ENCODE measurements around the gene STAC2.

STAC2 gene

GRCh38 chr17:39195568-39196160 lies 30.1 kb downstream of the STAC2 start:
- TF ChIP-seq GATA1 (IDR thresholded peaks at IDR 0.05; ENCODE audit: low read depth, low read length) (no peak), POLR2A (IDR thresholded peaks at IDR 0.05; ENCODE audit: low read length) (no peak)
- no peak for DNase-seq

DNA sequence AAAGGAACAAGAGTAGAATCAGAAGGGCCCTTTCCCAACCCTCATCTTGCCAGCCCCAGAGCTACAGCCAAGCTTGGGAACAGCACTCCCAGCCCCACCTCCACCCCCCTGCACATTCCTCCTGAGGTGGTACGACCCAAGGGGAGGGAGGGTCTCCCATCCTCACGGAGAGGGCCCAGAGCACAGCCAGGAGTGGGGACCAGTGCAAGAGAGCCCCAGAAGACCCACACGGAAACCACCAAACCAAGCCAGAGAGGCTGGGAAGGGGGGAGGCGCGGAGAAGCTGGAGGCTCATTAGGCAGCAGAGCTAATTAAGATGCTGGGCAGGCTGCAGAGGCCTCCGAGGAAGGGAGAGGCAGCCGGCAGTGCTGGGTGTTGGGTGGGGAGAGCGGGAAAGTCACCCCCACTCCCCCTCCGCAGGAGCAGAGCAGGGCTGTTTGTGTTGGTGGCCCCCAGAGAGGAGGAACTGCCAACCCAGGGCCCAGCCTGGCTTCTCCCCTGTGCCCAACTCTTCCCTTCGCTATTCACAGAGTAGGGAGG lies 30.7 kb downstream of the STAC2 start:
- TF ChIP-seq GATA1 (IDR thresholded peaks at IDR 0.05; ENCODE audit: low read depth, low read length) (no peak), POLR2A (IDR thresholded peaks at IDR 0.05; ENCODE audit: low read length) (no peak)

GRCh38 chr17:39194089-39194984 lies 31.4 kb downstream of the STAC2 start:
- TF ChIP-seq POLR2A (IDR thresholded peaks at IDR 0.05; ENCODE audit: low read length) (no peak), GATA1 (IDR thresholded peaks at IDR 0.05; ENCODE audit: low read depth, low read length) (no peak)

More for the DNA sequence above, 30.7 kb downstream of the STAC2 start:
- no peak for DNase-seq

DNA sequence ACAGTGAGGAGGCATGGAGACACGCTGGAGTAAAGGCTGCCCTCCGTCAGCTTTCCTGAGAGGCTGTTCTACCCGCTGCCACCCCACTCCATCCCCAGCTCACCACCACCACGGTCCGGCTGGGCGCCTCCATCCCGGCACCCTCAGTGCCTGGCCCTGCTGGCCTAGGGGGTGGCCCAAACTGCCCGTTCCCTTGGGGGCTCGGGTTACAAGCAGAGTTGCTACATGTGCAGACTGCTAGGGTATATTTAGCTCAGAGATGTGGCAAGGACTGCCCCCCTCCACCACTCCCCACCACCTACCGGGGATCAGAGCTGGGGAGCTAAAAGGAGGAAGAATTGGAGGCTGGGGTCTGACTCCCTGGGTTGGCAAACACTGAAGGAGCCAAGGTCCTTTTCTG lies 32.4 kb downstream of the STAC2 start:
- no peak for DNase-seq
- TF ChIP-seq GATA1 (IDR thresholded peaks at IDR 0.05; ENCODE audit: low read depth, low read length), result no peak
- no peak for TF ChIP-seq POLR2A (IDR thresholded peaks at IDR 0.05; ENCODE audit: low read length)

More at GRCh38 chr17:39194089-39194984, 31.4 kb downstream of the STAC2 start:
- peak in 1 of 2 experiments; percentile 15 for DNase-seq

DNA sequence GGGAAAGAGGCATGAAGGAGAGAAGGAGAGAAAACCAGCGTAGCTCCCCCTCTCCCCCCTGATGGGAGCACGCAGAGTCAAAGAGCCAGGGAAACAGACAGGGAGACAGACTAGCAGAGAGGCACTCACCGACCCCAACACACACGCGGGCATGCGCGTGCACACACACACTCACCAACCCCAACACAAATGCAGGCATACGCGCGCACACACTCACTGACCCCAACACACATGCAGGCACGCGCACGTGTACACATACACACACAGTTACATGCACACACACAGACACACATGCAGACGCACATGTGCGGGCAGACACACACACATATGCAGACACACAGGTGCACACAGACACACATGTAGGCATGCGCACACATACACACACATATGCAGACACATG lies 32.8 kb downstream of the STAC2 start:
- no peak for DNase-seq
- no peak for TF ChIP-seq GATA1 (IDR thresholded peaks at IDR 0.05; ENCODE audit: low read depth, low read length)
- TF ChIP-seq POLR2A (IDR thresholded peaks at IDR 0.05; ENCODE audit: low read length), result no peak

DNA sequence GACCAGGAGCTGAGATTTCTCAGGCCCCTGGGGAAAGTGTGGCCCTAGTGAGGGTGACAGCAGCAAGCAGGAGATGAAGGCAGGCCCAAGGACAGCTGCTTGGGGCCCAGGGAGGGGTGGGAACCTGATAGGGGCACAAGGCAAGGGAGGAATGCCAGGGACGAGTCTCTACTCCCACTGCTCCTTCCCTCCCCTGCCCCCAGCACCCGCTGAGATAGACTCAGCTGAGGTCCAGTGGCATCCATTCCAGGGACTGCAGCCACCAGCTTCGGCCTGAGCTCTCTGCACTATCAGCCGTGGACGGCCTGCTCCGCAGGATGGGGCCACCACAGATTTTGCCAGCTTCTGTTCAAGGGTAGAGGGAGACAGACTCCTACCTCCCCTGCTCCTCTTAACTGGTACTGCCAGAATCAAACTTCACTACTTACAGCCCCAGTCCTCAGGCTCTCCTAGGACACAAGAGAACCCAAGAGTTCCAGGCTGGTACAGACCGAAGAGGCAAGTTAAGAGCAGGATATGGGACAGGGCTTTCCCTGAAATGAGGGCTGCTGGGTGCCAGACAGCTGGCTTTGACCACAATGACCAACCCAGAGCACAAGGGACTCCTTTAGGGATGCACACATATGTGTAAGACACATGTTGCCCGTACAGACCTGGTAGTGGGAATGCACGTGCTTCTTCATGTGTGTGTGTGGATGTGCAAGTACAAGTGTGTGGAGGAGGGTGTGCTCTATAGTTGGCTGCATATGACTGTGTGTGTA lies 33.8 kb downstream of the STAC2 start:
- no peak for TF ChIP-seq GATA1 (IDR thresholded peaks at IDR 0.05; ENCODE audit: low read depth, low read length)
- TF ChIP-seq POLR2A (IDR thresholded peaks at IDR 0.05; ENCODE audit: low read length), result no peak

GRCh38 chr17:39187152-39187830 lies 38.5 kb downstream of the STAC2 start:
- TF ChIP-seq POLR2A (IDR thresholded peaks at IDR 0.05; ENCODE audit: low read length) (no peak), GATA1 (IDR thresholded peaks at IDR 0.05; ENCODE audit: low read depth, low read length) (no peak)
- no peak for DNase-seq

More for the DNA sequence above, 33.8 kb downstream of the STAC2 start:
- DNase-seq, result no peak

- DNase-seq, result no peak
- no peak for TF ChIP-seq POLR2A (IDR thresholded peaks at IDR 0.05; ENCODE audit: low read length)
- TF ChIP-seq GATA1 (IDR thresholded peaks at IDR 0.05; ENCODE audit: low read depth, low read length), result no peak
Observed at GRCh38 chr17:39186481-39187002, 39.2 kb downstream of the STAC2 start.

- TF ChIP-seq POLR2A (IDR thresholded peaks at IDR 0.05; ENCODE audit: low read length), result no peak
- no peak for TF ChIP-seq GATA1 (IDR thresholded peaks at IDR 0.05; ENCODE audit: low read depth, low read length)
Observed at GRCh38 chr17:39183720-39184119, 42.0 kb downstream of the STAC2 start.

DNA sequence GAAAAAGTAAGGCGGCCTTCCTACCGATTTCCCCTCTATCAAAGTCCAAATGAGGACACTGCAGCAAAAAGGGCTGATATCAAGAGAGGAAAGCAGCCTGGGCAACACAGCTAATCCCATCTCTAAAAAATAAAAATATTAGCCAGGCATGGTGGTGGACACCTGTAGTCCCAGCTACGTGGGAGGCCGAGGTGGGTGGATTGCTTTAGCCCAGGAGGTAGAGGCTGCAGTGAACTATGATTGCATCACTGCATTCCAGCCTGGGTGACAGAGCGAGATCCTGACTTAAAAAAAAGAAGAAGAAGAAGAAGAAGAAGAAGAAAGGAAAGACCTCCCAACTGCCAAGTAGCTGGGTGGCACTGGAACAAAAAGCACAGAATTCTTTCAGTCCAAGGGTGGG lies 42.7 kb downstream of the STAC2 start:
- TF ChIP-seq POLR2A (IDR thresholded peaks at IDR 0.05; ENCODE audit: low read length) (no peak), GATA1 (IDR thresholded peaks at IDR 0.05; ENCODE audit: low read depth, low read length) (no peak)
- no peak for DNase-seq

More at GRCh38 chr17:39183720-39184119, 42.0 kb downstream of the STAC2 start:
- DNase-seq, result no peak

DNA sequence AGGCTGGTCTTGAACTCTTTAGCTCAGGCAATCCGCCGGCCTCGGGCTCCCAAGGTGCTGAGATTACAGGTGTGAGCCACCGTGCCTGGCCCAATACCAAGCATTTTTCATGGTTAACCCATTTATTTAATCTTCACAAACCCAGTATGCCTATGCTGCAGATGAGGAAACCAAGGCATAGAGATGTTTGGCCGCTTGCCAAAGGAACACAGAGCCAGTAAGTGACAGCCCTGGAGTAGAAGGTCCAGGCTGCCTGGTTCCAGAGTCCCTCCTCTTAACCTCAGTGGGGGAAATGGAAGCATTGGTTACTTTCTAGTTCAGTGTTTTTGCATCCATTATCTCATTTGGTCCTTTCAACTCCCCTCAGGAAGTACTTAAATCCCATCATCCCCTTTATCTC lies 44.4 kb downstream of the STAC2 start:
- no peak for DNase-seq
- TF ChIP-seq POLR2A (IDR thresholded peaks at IDR 0.05; ENCODE audit: low read length) (no peak), GATA1 (IDR thresholded peaks at IDR 0.05; ENCODE audit: low read depth, low read length) (no peak)

- no peak for DNase-seq
Observed at GRCh38 chr17:39178536-39178935, 47.2 kb downstream of the STAC2 start.

GRCh38 chr17:39177256-39177655 lies 48.5 kb downstream of the STAC2 start:
- DNase-seq, result no peak

More at GRCh38 chr17:39178536-39178935, 47.2 kb downstream of the STAC2 start:
- TF ChIP-seq POLR2A (IDR thresholded peaks at IDR 0.05; ENCODE audit: low read length), result no peak
- TF ChIP-seq GATA1 (IDR thresholded peaks at IDR 0.05; ENCODE audit: low read depth, low read length), result no peak

More at GRCh38 chr17:39177256-39177655, 48.5 kb downstream of the STAC2 start:
- TF ChIP-seq POLR2A (IDR thresholded peaks at IDR 0.05; ENCODE audit: low read length) (no peak), GATA1 (IDR thresholded peaks at IDR 0.05; ENCODE audit: low read depth, low read length) (no peak)

Data from erythroblast (primary cell).